MM.1S (cell line): ENCODE measurements around the gene LXN.

ENCODE experiments used
- DNase-seq: peaks from one replicate; pipeline ENCODE4 v3.0.0-alpha.2; 2015
- H2AFZ ChIP-seq: fragments of 300-600 bp; sonication (generic); 2 replicates; pipeline ENCODE4 v1.6.0; 2016; ENCODE audit warnings: antibody characterized with exemption, low read length
- H3F3A ChIP-seq: fragments of 300-600 bp; sonication (generic); 2 replicates; pipeline ENCODE4 v1.6.1; 2016; ENCODE audit warnings: mild to moderate bottlenecking, antibody characterized with exemption, low read length, moderate library complexity, mixed read lengths; ENCODE audit not compliant: insufficient read depth
- H3K27ac ChIP-seq: fragments of 300-600 bp; sonication (generic); 2 replicates; pipeline ENCODE4 v1.5.1; 2016; ENCODE audit warnings: mild to moderate bottlenecking, low read length
- H3K27me3 ChIP-seq: fragments of 300-600 bp; sonication (generic); replicated peaks from 2 replicates; pipeline ENCODE4 v1.6.0; 2016; ENCODE audit warnings: low read length; ENCODE audit not compliant: insufficient read depth
- H3K36me3 ChIP-seq: fragments of 300-600 bp; sonication (generic); replicated peaks from 2 replicates; pipeline ENCODE4 v1.6.1; 2016; ENCODE audit warnings: mild to moderate bottlenecking, low read length, mixed read lengths; ENCODE audit not compliant: insufficient read depth
- H3K4me1 ChIP-seq: fragments of 300-600 bp; sonication (generic); 2 replicates; pipeline ENCODE4 v1.6.1; 2016; ENCODE audit warnings: low read length, mixed read lengths
- H3K4me2 ChIP-seq: fragments of 300-600 bp; sonication (generic); 2 replicates; pipeline ENCODE4 v1.6.0; 2016; ENCODE audit warnings: low read depth, low read length
- H3K4me3 ChIP-seq: fragments of 300-600 bp; sonication (generic); 2 replicates; pipeline ENCODE4 v1.5.1; 2016; ENCODE audit warnings: low read length, mixed read lengths
- H3K79me2 ChIP-seq: fragments of 300-600 bp; sonication (generic); 2 replicates; pipeline ENCODE4 v1.6.1; 2016; ENCODE audit warnings: mixed run types, low read length, mixed read lengths
- H3K9ac ChIP-seq: fragments of 300-600 bp; sonication (generic); 2 replicates; pipeline ENCODE4 v1.6.1; 2016; ENCODE audit warnings: low read length, mixed read lengths
- H3K9me2 ChIP-seq: fragments of 300-600 bp; sonication (generic); replicated peaks from 2 replicates; pipeline ENCODE4 v1.6.1; 2016; ENCODE audit warnings: mild to moderate bottlenecking, low read length, mixed read lengths; ENCODE audit not compliant: insufficient read depth
- H3K9me3 ChIP-seq: fragments of 300-600 bp; sonication (generic); replicated peaks from 2 replicates; pipeline ENCODE4 v1.6.1; 2016; ENCODE audit warnings: mild to moderate bottlenecking, low read length, mixed read lengths; ENCODE audit not compliant: insufficient read depth
- H4K20me1 ChIP-seq: fragments of 300-600 bp; sonication (generic); 2 replicates; pipeline ENCODE4 v1.6.1; 2016; ENCODE audit warnings: mild to moderate bottlenecking, low read length, moderate library complexity, mixed read lengths; ENCODE audit not compliant: insufficient read depth
- CTCF ChIP-seq: fragments of 300-600 bp; sonication (generic); IDR thresholded peaks from 2 replicates; pipeline ENCODE4 v1.5.1; 2016; ENCODE audit warnings: antibody characterized with exemption, low read length, mixed read lengths
- EZH2 ChIP-seq: fragments of 300-600 bp; sonication (generic); optimal IDR thresholded peaks from 2 replicates; pipeline ENCODE3; 2017; ENCODE audit warnings: low read depth, mild to moderate bottlenecking, antibody characterized with exemption, low read length, mixed read lengths
- EZH2phosphoT487 ChIP-seq: fragments of 300-600 bp; sonication (generic); IDR thresholded peaks from 2 replicates; pipeline ENCODE4 v1.6.1; 2018; ENCODE audit warnings: antibody characterized with exemption, low read length

Gene LXN

GRCh38 chr3:158702815-158703481, 30.5 kb upstream of the LXN start:
- no peak overlapping the region for H3K9ac ChIP-seq
- no peaks in the 10 kb centered on the region for H3K4me1 ChIP-seq
- no peaks in the 10 kb centered on the region for H3K79me2 ChIP-seq
- no peak overlapping the region for H3K4me2 ChIP-seq
- H3K36me3 ChIP-seq = no peaks in the 10 kb centered on the region
- no peaks in the 10 kb centered on the region for H3K9me3 ChIP-seq
- DNase-seq = no peak
- H3K27ac ChIP-seq = no peak overlapping the region
- no peaks in the 10 kb centered on the region for H3K27me3 ChIP-seq
- H4K20me1 ChIP-seq = no peaks in the 10 kb centered on the region
- H2AFZ ChIP-seq = no peak overlapping the region
- TF ChIP-seq EZH2phosphoT487 = no peak
- no peak for TF ChIP-seq CTCF
- TF ChIP-seq EZH2 = no peak
- no peaks in the 10 kb centered on the region for H3F3A ChIP-seq
- H3K9me2 ChIP-seq = no peaks in the 10 kb centered on the region
- H3K4me3 ChIP-seq = no peak overlapping the region

- peaks cover 3% of the 10 kb centered on the region; the same call in 1 of the 2 replicates for H3K36me3 ChIP-seq
- no peaks in the 10 kb centered on the region for H3K27me3 ChIP-seq
- H3K9ac ChIP-seq = no peak overlapping the region
- no peaks in the 10 kb centered on the region for H3K4me1 ChIP-seq
- no peak overlapping the region for H3K4me2 ChIP-seq
- H4K20me1 ChIP-seq = no peaks in the 10 kb centered on the region
- no peaks in the 10 kb centered on the region for H3F3A ChIP-seq
- H3K27ac ChIP-seq = no peak overlapping the region
- H3K9me2 ChIP-seq = no peaks in the 10 kb centered on the region
- no peaks in the 10 kb centered on the region for H3K9me3 ChIP-seq
- no peak overlapping the region for H2AFZ ChIP-seq
- no peaks in the 10 kb centered on the region for H3K79me2 ChIP-seq
- no peak for TF ChIP-seq EZH2
- TF ChIP-seq CTCF = no peak
- no peak for TF ChIP-seq EZH2phosphoT487
- DNase-seq = no peak
- no peak overlapping the region for H3K4me3 ChIP-seq
These were observed 29.1 kb upstream of the LXN start for GRCh38 chr3:158701420-158702065.

DNA sequence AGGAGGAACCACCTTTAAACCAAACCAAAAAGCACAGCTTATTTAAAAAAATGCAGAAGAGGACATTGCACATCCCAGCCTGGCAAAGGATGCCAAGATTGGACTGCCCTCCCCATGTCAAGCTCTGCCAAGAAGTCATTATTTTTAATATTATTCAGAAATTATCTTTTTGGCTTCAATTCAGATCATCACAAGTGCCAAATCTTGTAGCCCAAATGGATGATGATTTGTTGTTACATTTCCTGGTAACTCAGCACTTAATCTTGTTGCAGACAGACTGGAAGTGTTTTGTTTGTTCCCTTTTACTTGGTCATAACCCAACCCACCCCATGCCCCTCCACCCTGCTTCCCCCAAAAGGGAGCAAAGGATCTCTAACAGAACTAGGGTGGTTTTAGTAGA, 28.1 kb upstream of the LXN start:
- Histone ChIP-seq H3K27ac (no peak overlapping the region), H3K9me3 (no peaks in the 10 kb centered on the region), H2AFZ (no peak overlapping the region), H4K20me1 (no peaks in the 10 kb centered on the region), H3K9ac (no peak overlapping the region), H3K79me2 (no peaks in the 10 kb centered on the region), H3K9me2 (no peaks in the 10 kb centered on the region), H3F3A (no peaks in the 10 kb centered on the region), H3K4me3 (no peak overlapping the region), H3K4me2 (no peak overlapping the region), H3K27me3 (no peaks in the 10 kb centered on the region), H3K4me1 (no peaks in the 10 kb centered on the region), H3K36me3 (peaks cover 3% of the 10 kb centered on the region; the same call in 1 of the 2 replicates)
- TF ChIP-seq EZH2 (no peak), CTCF (no peak), EZH2phosphoT487 (no peak)
- no peak for DNase-seq
